AG04449 (cell line): ENCODE measurements around the gene PRKN.

Experiments
- CTCF ChIA-PET: fragments of 350-600 bp; formaldehyde crosslinking; extraction: SDS; loops from one replicate; lab custom pipeline; 2021; ENCODE audit warnings: antibody characterized with exemption; lab: Yijun Ruan, JAX
- POLR2A ChIA-PET: fragments of 400-600, 350-600 bp; formaldehyde crosslinking; extraction: SDS; loops from one replicate; lab custom pipeline; 2020; ENCODE audit warnings: antibody characterized with exemption, inconsistent platforms; lab: Yijun Ruan, JAX
- DNase-seq: peaks from one replicate; pipeline ENCODE4 v3.0.0-alpha.2; 2010; ENCODE audit warnings: low read depth, low spot score
- H3K4me3 ChIP-seq: 2 replicates; pipeline ENCODE4 v1.5.1; 2011; ENCODE audit warnings: low read depth, mild to moderate bottlenecking, control low read depth, low read length
- CTCF ChIP-seq: IDR thresholded peaks from one replicate; pipeline ENCODE4 v1.5.1; 2011; ENCODE audit warnings: mild to moderate bottlenecking, moderate library complexity, low read length, control low read depth, inconsistent platforms; ENCODE audit not compliant: insufficient read depth; ENCODE audit errors: missing control alignments

The PRKN gene

GRCh38 chr6:161348628-161348994 lies 1379.0 kb downstream of the PRKN start:
- TF ChIP-seq CTCF: no peak
- ChIA-PET CTCF (interaction anchor here (1.5 kb wide), 1 partner anchor 22 kb away, joined by 5 read pairs; no protein-coding TSS in a partner anchor), POLR2A (no interaction called here)
- no peak for DNase-seq
- H3K4me3 ChIP-seq: no peak overlapping the region

- CTCF ChIA-PET: interaction anchor here (1.0 to 1.5 kb wide), 2 partner anchors 22 to 23 kb away, joined by 3 to 5 read pairs; no protein-coding TSS in a partner anchor
Measured at GRCh38 chr6:161347988-161348627, 1379.5 kb downstream of the PRKN start.

GRCh38 chr6:161347125-161347524 lies 1380.4 kb downstream of the PRKN start:
- ChIA-PET POLR2A (no interaction called here), CTCF (interaction anchor here (1.0 kb wide), 1 partner anchor 23 kb away, joined by 3 read pairs; no protein-coding TSS in a partner anchor)
- no peak overlapping the region for H3K4me3 ChIP-seq
- no peak for DNase-seq
- no peak for TF ChIP-seq CTCF

More at GRCh38 chr6:161347988-161348627, 1379.5 kb downstream of the PRKN start:
- no peak overlapping the region for H3K4me3 ChIP-seq
- POLR2A ChIA-PET: no interaction called here
- TF ChIP-seq CTCF: no peak
- no peak for DNase-seq

GRCh38 chr6:161346717-161347116 lies 1380.8 kb downstream of the PRKN start:
- H3K4me3 ChIP-seq: no peak overlapping the region
- POLR2A ChIA-PET: no interaction called here
- CTCF ChIA-PET: no interaction called here
- TF ChIP-seq CTCF: no peak
- DNase-seq: no peak

GRCh38 chr6:161344626-161345025 lies 1382.9 kb downstream of the PRKN start:
- no peak overlapping the region for H3K4me3 ChIP-seq
- CTCF ChIA-PET: interaction anchor here (0.9 to 1.1 kb wide), 2 partner anchors 26 to 50 kb away, joined by 3 to 4 read pairs; no protein-coding TSS in a partner anchor
- POLR2A ChIA-PET: no interaction called here
- no peak for TF ChIP-seq CTCF
- no peak for DNase-seq

- CTCF ChIA-PET: interaction anchor here (1.9 kb wide), 1 partner anchor 29 kb away, joined by 4 read pairs; no protein-coding TSS in a partner anchor
Measured at GRCh38 chr6:161342039-161342438, 1385.5 kb downstream of the PRKN start.

More at GRCh38 chr6:161342039-161342438, 1385.5 kb downstream of the PRKN start:
- DNase-seq: no peak
- no peak overlapping the region for H3K4me3 ChIP-seq
- POLR2A ChIA-PET: no interaction called here
- TF ChIP-seq CTCF: no peak
